ENCODE data around the gene CATSPERZ. TPM values are rescaled to one million over a fixed set of nuclear protein-coding genes. Genes with fewer than 3 reads are reported as not detected.

The CATSPERZ gene
- total and polyA plus RNA-seq, 2 donors (not counting 3 experiments of a cell fraction or from before 2014, with no cell fraction given): 0.11 TPM; not detected in 1

DNA sequence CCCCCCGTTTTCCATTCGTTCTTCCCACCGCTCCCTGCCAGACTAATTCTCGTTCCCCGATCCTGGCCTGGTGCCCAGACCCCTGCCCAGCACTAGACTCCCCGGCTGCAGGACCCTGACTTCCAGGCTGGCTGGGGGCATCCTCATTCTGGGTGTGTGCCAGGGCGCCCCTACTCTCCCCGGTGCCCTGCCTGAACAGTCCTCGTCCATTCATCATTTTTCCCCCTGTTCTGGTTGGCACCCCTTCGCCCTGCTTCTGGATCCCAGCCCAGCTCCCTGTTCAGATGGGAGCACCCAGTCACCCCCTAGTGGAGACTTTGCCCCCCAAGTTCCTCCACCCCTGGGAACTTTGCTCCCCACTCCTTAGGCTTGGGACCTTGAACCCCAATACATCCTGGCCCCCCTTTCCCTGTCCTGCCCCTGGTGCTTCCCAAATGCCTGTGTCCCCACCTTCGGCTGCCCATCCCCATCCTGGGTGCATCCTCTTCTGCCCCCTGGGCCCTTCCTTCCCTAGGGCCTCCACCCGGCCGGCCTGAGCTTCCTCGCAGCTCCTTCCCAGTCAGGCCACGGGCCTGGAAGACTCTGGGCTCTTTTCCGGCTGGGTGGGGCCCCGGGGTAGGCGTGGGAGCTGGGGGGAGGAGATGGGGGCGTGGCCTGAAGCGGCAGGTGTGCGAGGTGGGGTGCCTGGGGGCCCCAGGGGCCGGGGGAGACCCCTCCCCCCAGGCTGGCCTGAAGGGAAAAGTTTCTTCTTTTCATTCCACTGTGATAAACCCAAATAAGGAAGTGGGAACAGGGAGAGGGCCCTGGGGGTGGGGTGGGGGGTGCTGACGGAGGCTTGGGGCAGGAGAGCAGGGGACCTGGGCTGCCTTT is 47.9 kb upstream of the CATSPERZ start:
- Histone ChIP-seq H3K27ac (ENCODE audit: insufficient read depth, low read depth, low read length) (peak overlapping the region; percentile 49), H2AFZ (ENCODE audit: low read depth, low read length) (peak overlapping the region; percentile 23), H3K36me3 (ENCODE audit: control insufficient read depth in 2 of 2, extremely low read depth in 1 of 2, insufficient read depth in 2 of 2, low read length in 2 of 2) (peaks cover 2 to 17% of the 10 kb centered on the region in 2 experiments), H3K9ac (replicated peaks; ENCODE audit: extremely low read depth, insufficient read depth, low read length) (peak overlapping the region; percentile 65), H3K9me3 (replicated peaks; ENCODE audit: control insufficient read depth, insufficient read depth, low read length) (no peaks in the 10 kb centered on the region), H3K79me2 (ENCODE audit: control insufficient read depth, insufficient read depth, low read length) (peaks cover 32% of the 10 kb centered on the region), H3K4me3 (replicated peaks in 1 of 3; ENCODE audit: insufficient read depth in 1 of 3, low read depth in 1 of 3, low read length in 3 of 3) (peak overlapping the region; percentile 80 to 93 (median 80)), H3K27me3 (ENCODE audit: control insufficient read depth in 2 of 2, insufficient read depth in 2 of 2, low read length in 2 of 2) (no peaks in the 10 kb centered on the region), H3K9me1 (replicated peaks; ENCODE audit: control insufficient read depth, extremely low read depth, insufficient read depth, low read length) (no peaks in the 10 kb centered on the region), H3K4me2 (ENCODE audit: insufficient read depth, low read length) (peak overlapping the region; percentile 86), H3K4me1 (ENCODE audit: control insufficient read depth, extremely low read depth, insufficient read depth, low read length) (peaks cover 27% of the 10 kb centered on the region), H4K20me1 (replicated peaks; ENCODE audit: control insufficient read depth, extremely low read depth, insufficient read depth, low read length) (no peaks in the 10 kb centered on the region)
- intact Hi-C loops (cut with micrococcal nuclease): no loop called here
- ChIA-PET CTCF (interaction anchor here (0.7 to 4.7 kb wide), 10 partner anchors 8 to 103 kb away, joined by 3 to 60 read pairs (median 8); partner anchors contain the start of genes CATSPERZ, FERMT3, PRDX5 and STIP1), POLR2A (no interaction called here)
- no peak for FAIRE-seq
- dilution Hi-C loops (cut with MboI; ENCODE audit: extremely low pct_ligation_motif_present, low sequenced_read_pairs): no loop called here
- TF ChIP-seq, protein P1, sequence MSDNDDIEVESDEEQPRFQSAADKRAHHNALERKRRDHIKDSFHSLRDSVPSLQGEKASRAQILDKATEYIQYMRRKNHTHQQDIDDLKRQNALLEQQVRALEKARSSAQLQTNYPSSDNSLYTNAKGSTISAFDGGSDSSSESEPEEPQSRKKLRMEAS (IDR thresholded peaks at IDR 0.05; ENCODE audit: insufficient read depth, insufficient read length): no peak
- no peak for TF ChIP-seq JUN (IDR thresholded peaks at IDR 0.05; ENCODE audit: borderline replicate concordance, insufficient read depth, insufficient read length, low read depth)
- TF ChIP-seq MYC (IDR thresholded peaks at IDR 0.05; ENCODE audit: low read depth, low read length): no peak
- no peak for TF ChIP-seq FOS (IDR thresholded peaks at IDR 0.05; ENCODE audit: borderline replicate concordance, insufficient read depth, low read length)
- no peak for TF ChIP-seq EZH2 (IDR thresholded peaks at IDR 0.05; ENCODE audit: borderline replicate concordance, low read depth, low read length, severe bottlenecking)
- TF ChIP-seq POLR2AphosphoS5 (IDR thresholded peaks at IDR 0.05; ENCODE audit: insufficient read depth, low read depth, low read length): peak; percentile 46
- TF ChIP-seq POLR2A (IDR thresholded peaks at IDR 0.05; ENCODE audit: low read depth, low read length): peak; percentile 38
- TF ChIP-seq, protein P2, sequence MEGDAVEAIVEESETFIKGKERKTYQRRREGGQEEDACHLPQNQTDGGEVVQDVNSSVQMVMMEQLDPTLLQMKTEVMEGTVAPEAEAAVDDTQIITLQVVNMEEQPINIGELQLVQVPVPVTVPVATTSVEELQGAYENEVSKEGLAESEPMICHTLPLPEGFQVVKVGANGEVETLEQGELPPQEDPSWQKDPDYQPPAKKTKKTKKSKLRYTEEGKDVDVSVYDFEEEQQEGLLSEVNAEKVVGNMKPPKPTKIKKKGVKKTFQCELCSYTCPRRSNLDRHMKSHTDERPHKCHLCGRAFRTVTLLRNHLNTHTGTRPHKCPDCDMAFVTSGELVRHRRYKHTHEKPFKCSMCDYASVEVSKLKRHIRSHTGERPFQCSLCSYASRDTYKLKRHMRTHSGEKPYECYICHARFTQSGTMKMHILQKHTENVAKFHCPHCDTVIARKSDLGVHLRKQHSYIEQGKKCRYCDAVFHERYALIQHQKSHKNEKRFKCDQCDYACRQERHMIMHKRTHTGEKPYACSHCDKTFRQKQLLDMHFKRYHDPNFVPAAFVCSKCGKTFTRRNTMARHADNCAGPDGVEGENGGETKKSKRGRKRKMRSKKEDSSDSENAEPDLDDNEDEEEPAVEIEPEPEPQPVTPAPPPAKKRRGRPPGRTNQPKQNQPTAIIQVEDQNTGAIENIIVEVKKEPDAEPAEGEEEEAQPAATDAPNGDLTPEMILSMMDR (IDR thresholded peaks at IDR 0.05; ENCODE audit: extremely low read depth in 1 of 2, insufficient read depth in 1 of 2, low read depth in 1 of 2, low read length in 2 of 2): peak in 1 of 2 donors; percentile 31
- no peak for TF ChIP-seq GATA2 (IDR thresholded peaks at IDR 0.05; ENCODE audit: insufficient read depth, insufficient read length, low read depth, low read length)
- DNase-seq (ENCODE audit: low read depth, low spot score): no peak
- BruUV-seq (replicated peaks): no TSS peak

Measured in endothelial cell of umbilical vein (primary cell).